ENCODE data around the gene PSMB8.
"Not testable (repeated sequence)": the region's sequence is repeated elsewhere in the genome, so short reads cannot be mapped to it uniquely, and the experiment has no call there.

The PSMB8 gene

DNA sequence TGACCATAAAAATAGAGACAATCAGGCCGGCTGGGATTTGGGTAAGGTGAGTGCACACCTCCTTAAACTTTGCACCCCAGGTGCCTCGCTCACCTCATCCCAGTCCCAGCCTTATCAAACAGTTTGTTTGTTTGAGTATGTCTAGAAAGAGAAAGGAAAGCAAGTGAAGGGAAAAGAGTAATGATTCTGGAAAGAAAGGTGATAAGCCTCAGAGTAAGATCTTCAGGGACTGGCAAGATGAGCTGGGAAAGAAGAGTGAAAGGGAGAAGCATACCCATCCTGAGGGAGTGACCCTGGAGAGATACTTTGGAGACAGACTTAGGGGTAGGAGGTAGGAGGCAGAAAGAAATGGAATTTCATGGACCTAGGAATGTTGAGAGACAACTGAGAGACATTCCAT, 7.0 kb downstream of the PSMB8 start:
- DNase-seq = no peak

DNA sequence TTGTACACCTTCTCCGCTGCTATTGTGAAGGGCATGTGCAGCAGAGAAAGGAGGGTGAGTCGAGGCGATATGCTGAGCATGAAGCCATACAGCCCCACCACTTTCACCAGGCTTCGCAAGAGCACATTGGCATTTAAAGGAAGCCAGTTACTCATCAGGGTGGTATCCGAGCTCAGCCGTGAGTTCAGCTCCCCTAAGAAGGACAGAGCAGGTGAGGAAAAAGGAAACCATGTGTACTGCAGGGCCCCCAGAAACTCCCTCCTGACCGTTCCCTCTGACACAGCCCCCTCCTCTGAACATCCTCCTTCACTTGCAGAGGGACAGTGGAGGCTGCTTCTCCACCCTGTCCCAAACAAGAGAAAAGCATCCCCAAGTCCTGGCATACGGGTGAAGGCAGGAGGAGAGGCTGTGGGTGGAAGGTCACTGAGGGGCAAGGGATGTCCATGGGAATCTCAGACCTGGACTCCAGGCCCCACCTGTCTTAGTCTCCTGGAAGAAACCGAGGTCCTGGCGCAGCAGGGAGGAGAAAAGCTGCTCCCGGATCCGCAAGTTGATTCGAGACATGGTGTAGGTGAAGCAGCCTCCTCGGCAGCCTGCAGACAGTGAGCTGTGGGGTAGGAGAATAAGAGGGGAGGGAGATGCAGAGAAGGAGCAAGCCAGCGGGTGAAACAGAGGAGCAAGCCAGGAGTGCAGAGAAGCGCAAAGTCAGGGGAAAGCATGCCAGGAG, 8.5 kb downstream of the PSMB8 start:
- DNase-seq = no peak

DNA sequence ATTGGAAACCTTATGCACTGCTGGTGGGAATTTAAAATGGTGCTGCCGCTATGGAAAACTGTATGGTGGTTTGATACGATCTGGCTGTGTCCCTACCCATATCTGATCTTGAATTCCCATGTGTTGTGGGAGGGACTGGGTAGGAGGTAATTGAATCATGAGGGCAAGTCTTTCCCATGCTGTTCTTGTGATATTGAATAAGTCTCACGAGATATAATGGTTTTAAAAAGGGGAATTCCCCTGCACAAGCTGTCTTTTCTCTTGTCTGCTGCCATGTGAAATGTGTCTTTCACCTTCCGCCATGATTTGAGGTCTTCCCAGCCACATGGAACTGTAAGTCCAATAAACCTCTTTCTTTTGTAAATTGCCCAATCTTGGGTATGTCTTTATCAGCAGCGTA, 10.2 kb downstream of the PSMB8 start:
- DNase-seq = no peak

DNA sequence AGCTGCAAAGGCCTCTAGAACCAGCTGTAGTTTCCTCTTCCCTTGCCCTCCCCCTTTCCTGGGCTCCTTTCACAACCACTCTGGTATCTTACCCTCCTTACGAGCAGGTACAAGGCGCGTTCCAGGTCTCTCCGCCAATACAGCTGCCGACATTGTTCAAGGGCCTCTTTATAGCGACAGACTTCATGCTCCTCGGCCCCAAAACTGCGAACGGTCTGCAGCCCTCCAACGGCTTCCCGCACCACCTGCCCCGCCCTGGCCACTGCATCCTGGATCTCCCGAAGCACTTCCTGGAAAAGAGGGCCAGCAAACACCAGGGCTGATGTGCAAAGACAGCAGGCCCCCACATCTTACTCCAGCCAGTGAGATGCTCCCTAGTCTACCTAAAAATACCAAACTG, 11.3 kb downstream of the PSMB8 start:
- DNase-seq = no peak

DNA sequence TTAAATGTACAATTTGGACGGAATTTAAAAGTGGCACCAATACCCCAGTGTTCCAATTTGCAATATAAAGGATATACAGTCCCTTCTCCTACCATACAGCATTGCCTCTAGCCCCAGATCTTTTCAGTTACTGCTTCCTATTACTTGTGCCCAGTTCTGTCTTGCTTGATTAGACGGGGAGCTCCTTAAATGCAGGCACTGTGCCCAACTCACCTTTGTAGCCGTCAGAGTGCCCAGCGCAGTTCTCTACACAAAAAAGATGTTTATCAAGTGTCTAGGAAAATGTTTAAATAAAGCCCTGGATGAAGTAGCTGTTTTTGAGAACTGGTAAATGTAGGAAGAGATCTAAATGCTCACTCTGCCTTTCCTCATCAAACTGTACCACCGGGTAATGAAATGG, 12.9 kb downstream of the PSMB8 start:
- DNase-seq = no peak

DNA sequence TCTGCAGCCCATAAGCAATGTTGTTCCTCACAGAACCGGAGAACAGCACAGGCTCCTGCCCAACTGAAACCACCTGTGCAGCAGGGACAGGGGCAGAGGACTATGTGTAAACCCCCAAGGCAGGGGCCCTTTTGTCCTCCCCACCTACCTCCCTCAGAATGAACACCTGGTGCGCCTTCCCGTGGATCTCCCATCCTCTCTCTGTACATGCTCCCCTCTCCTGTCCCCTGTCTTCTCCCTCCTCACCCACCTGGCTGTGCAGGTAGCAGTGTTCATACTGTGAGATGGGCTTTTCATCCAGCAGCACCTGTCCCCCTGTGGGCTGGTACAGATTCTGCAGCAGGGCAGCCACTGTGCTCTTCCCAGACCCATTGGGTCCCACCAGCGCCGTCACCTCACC, 13.8 kb downstream of the PSMB8 start:
- DNase-seq = no peak

DNA sequence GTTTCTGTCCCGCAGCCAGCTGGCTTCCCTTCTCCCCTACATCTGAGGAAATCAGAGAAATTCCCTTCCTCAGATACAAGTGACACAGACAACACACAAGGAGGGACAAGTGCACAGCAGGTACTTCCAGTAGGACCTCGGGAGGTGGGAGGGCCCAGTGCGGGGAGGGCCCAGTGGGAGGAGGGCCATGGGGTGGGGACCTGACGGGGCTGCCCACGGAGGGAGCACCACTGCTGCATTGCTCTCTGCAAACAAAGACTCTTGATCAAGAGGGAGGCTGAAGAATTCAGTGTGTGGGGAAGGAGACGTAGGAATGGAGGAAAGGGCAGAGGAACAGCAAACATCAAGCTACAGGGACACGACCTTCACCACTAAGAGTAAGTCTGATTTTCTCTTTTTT, 14.4 kb downstream of the PSMB8 start:
- DNase-seq = no peak

DNA sequence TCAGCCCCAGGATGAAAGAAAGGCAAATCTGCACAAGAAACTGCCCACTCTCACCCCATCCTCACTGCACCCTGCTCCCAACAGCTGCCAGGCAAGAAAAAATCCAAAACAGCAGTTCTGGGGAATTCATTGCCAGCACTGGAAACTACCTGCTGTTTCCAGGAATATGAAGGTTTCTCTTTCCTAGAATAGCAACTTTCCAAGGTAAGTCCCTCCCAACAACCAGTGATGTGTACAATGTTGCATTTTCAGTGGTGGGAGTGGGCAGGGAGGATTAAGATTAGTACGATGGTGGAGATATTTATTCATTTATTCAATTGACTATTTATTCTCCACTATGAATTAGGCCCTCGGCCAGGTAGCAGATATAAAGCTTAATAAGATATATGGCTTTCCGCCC, 16.8 kb downstream of the PSMB8 start:
- DNase-seq = no peak

DNA sequence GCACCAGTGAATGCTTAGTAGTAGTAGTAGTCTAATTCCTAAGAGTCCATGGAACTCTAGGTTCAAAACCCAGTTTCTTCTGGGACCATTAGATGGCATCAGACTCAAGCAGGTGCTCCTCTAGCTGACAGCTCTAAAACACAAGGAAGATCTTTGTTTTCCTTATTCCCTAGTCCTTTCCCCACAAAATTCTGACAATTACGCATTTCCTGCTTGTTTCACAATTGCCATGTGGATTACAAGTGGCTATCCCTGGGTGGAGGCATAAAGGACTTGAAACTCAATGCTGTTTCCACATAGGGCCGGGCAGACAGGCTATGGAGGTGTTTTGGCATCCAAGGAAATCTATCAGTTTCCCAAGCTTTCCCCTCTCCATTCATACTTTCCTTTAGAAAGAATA, 17.9 kb downstream of the PSMB8 start:
- peak; percentile 34 for DNase-seq

DNA sequence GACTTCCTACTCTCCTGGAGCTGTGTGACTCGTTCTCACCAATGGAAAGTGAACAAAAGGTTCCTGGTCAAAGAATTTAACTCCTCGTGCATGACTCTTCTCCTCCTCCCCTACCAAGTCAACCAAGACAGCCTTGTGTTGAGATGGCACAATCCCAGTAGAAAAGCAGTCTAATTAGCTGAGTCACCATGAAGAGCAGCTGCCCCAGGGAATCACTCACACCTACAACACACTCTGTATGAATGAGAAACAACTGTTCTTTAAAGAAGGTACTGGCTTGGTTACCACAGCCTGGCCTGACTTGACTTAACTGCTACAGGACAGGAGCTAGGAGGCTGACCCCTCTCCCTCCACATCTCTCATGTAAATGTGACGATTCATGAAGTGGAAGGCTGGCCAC, 24.1 kb downstream of the PSMB8 start:
- DNase-seq = no peak

DNA sequence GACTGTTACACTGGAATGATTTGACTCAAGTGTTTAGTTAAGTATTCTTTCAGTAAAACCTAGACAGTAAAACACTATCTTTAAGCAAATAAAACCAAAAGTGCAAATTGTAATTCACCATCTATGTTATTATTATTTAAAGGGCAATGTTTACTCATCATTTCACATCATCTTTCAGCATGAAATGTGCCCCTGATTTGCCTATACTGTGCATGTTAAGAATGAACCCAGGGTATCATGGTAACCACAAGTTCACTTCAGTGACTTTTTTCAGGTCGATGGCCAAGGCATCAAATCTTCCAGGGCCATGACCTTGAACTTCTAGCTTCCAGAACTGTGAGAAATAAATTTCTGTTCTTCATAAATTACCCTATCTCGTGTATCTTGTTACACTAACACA, 25.0 kb downstream of the PSMB8 start:
- no peak for DNase-seq

DNA sequence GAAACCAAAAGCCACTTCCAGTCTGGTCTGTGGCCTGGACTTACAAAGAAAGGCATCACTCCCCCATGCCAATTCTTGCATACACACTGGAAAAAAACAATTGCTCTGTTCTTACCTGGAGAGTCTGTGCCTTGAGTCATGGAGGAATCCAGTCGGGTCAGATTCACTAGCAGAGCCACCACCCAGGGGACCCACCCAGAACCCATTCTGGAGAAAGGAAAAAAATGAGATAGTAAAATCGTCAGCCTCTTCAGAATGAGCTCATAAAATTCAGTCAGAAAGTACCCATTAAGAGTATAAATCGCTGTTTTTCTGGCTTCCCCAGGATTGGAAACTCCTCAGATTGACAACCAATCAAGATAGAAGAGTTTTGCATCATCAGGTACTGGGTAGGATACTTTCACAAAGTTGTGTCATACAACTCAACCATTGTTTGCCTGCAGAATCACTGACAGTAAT, 27.1 kb downstream of the PSMB8 start, which contains the start of gene HLA-DOB:
HLA-DOB (minus strand) TSS at position 257 of the 459 bp plus-strand sequence; CDS start at position 206, 51 bp downstream.
- peak; percentile 40 for DNase-seq

DNA sequence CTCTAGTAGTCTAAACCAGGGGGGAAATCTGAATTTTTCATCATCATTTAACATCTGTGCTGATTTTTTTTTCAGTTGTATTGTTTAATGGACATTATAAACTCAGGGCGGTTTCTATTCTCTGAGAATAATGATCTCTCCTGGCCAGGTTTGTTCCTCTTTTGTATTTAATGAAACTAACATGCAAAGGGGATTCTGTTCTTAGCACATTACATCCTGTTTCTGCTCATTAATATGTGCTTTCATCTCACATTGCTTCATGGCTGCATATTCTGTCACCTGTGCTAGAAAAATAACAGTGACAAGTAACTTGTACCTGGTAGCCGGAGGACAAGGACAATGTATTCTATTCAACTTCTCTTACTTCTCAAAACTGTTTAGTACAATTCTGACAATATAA, 27.9 kb downstream of the PSMB8 start:
- DNase-seq = no peak

DNA sequence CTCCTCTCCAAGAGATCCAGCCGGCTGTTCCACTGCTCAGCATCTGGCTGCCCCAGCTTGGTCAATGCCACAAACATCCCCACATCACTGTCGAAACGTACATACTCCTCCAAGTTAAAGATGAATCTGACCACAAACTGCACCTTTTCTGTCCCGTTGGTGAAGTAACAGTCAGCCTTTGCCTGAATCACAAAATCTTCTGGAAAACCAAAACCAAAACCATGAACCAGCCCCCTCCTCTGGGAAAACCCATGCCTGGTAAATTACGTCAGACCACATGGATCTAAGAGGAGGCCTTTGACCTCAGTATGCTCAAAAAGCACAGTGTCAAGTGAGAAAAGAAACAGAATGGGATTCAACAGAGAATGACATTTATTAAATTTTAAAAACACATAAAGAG, 28.7 kb downstream of the PSMB8 start:
- no peak for DNase-seq

DNA sequence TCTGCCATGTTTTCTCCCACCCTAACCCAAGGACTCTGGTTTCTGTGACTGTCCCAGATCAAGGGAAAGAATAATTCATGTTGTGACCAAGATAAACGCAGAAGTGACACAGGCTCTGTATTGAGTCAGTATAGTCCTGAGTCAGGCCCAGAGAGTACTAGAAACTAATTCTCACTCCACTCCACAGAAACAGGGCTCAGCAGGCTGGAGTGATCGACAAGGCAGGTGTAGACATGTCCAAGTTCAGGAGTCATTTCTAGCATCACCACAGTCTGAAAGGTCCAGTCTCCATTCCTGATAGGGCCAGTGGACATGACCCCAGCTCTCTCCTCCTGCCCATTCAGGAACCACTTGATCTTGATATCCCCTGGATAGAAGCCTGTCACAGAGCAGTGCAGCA, 29.7 kb downstream of the PSMB8 start:
- DNase-seq = no peak

DNA sequence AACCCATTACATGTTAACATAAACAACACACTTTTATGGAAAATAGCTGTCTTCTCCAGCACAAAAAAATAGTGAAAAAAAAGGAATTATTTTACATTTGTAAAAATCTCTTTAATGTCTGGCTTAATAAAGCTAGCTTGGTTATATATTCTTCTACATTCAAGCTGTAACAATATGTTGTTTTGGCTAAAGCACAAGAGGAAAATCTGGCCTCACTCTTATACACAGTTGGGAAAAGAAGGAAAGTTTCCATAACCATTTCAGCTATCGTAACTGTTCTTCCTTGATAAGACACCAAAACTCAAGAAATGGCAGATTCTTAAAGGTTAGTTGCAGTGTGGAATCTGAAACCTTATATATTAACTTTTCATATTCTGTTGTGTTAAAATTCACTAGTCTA, 34.7 kb downstream of the PSMB8 start:
- no peak for DNase-seq

DNA sequence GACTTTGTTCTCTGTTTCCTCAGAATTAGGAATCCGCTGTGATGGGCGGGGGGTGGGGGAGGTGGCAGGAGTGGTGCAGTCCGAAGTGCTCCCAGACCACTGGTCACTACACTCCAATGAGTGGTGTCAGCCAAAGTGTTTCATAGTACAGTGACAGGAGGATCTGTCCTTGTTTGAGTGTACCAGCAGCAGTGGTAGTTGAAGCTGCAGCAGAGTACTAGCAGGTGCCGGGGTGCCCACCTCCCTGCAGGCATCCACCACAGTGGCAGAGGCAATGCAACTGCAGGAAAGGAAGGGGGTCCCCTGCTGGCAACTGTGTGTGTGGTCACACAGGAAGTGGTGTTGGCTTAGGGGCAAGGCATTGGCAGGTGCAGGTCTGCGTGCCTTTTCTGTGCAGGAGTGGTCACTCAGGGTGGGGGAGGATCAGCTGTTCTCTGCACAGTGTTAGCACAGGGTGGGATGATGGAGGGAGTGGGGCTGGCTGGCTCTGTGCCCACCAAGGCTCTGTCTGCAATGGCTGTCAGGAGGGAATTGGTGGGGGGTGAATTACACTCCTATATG, 36.7 kb downstream of the PSMB8 start:
- peak; percentile 23 for DNase-seq

DNA sequence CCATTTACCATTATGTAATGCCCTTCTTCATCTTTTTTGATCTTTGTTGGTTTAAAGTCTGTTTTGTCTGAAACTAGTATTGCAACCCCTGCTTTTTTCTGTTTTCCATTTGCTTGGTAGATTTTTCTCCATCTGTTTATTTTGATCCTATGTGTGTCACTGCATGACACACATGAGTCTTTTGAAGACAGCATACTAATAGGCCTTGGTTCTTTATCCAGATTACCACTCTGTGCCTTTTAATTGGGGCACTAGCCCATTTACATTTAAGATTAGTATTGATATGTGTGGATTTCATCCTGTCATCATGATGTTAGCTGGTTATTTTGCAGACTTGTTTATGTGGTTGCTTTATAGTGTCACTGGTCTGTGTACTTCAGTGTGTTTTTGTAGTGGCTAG, 38.4 kb downstream of the PSMB8 start:
- not testable (repeated sequence) for DNase-seq

DNA sequence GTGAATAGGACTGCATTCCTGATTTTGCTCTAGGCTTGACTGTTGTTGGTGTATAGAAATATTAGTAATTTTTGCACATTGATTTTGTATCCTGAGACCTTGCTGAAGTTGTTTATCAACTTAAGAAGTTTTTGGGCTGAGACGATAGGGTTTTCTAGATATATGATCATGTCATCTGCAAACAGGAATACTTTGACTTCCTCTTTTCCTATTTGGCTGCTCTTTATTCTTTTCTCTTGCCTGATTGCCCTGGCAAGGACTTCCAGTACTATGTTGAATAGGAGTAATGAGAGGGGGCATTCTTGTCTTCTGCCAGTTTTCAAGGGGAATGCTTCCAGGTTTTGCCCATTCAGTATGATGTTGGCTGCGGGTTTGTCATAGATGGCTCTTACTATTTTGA, 40.4 kb downstream of the PSMB8 start:
- no peak for DNase-seq

DNA sequence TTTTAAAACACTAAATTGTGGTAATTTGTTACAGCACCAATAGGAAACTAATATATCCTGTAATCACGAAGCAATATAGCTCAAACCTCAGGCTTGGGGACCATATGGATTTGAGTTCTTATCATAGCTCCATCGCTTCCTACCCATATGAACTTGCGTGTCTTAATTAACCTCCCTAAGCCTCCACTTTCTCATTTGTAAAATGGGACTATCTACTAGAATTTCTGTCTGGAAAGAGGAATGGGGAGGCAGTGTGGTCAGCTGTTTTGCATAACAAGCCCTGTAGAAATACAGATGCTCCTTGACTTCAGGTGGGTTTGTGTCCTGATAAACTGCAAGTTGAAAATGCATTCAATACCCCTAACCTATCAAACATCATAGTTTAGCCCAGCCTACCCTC, 44.1 kb downstream of the PSMB8 start:
- no peak for DNase-seq

DNA sequence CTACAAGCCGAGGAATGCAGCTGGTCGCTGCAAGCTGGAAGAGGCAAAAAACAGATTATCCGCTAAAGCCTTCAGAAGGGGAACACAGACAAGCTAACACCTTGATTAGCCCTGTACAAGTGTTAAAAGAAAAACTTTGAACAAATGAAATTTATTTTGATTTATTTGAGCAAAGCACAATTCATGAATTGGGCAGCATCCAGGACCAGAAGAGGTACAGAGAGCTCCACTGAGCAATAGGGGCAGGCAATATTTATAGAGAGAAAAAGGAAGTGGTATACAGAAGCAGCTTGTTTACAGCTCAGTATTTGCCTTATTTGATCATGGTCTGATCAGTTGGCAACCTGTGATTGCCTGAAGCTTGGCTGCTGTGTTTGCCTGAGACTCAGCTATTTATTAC, 44.7 kb downstream of the PSMB8 start:
- no peak for DNase-seq

DNA sequence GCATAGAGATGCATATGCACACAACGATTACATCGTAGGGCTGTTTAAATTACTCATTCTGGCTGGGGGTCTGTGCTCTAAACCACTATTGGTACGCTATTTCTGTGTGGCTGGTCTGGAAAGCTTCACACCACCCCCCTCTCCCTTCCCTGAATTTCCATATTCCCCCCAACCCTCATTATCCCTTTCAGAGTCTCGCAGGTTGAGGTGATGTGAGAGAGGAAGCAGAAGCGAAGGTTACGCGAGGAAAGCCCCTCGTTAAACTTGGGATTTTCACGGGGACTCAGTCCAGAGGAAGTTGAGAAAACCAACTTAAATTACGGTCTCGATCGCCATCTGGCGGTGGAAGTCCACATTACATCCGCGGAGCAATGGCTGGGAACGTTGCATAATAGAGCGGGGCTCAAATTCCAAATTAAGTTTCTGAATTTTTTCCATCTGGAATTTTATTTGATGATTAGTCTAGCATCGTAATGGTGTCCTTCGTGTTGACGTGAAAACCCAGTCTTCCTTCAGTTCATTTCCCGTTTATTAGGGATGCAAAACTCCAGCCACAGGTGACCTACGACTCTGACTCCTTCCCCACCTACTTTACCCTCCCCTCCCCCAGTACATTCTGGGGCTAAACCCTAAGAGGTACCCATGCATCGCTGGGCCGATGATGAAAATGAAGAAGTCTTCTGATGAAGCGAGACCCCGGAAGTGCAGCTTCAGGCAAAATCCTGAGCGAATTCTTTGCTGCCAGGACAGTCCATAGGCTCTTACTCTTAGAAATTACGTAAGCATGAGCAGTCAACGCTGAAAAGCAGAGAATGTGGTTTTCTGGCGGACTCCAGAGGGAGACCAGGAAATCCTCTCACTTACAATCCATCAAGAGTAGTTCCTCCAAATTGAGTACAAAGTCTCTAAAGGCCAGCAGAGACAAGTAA, 46.7 kb downstream of the PSMB8 start:
- DNase-seq = peak; percentile 78

DNA sequence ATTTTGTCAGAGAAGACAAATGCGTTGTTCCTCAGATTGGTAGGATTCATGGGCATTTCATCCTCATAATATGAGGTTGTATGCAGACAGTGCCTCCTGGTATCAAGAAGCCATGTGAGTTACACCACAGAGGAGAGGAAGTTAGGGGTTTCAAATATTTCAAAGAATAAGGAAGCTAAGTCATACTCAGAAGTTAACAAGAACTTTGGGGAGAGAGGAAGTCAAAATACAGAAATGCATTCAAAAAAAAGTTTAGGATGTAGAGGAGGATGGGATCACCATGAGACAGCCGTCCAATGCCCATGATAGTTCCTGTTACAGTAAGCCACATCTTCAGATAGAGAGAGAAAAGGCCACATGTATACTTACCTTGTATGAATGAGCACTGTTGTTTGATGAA, 49.3 kb downstream of the PSMB8 start:
- peak; percentile 55 for DNase-seq

DNA sequence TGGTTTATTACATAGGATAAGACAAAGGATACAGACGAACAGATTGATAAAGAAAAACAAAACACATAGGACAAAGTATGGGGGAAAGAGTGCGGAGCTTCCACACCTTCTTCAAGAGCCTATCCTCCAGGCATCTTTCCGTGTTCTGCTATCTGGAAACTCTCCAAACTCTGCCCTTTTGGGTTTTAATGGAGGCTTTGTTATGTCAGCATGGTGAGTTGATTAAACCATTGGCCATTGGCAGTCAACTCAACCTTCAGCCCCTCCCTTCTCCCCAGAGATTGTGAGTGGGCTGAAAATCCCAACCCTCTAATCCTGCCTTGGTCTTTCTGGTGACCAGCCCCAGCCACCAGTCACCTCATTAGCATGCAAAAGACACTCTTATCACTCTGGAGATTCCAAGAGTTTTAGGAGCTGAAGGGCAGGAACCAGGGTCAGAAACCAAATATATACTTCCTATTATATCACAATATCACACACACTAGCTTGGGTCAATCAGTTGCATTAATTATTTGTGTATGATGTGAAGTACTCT, 50.9 kb downstream of the PSMB8 start:
- no peak for DNase-seq
